ENCODE measurements around the gene PSPN.

Gene PSPN

GRCh38 chr19:6400062-6400944 lies 24.6 kb upstream of the PSPN start (continued):
- TF ChIP-seq ZNF629 (tag by site-specific recombination; IDR thresholded peaks at IDR 0.05) (peak; percentile 35; the same call in 1 of the 2 replicates), OVOL3 (tag by site-specific recombination; IDR thresholded peaks at IDR 0.05) (peak; percentile 32; the same call in 1 of the 2 replicates), ZNF623 (tag by site-specific recombination; IDR thresholded peaks at IDR 0.05) (peak; percentile 72), ZNF354C (tag by site-specific recombination; IDR thresholded peaks at IDR 0.05; ENCODE audit: borderline replicate concordance, low read depth) (0 out of 2 replicates have a peak, but pooled peaks have one; percentile 36), ZNF266 (tag by site-specific recombination; IDR thresholded peaks at IDR 0.05; ENCODE audit: low read depth) (peak; percentile 26; the same call in 1 of the 2 replicates), GLI2 (tag by site-specific recombination; IDR thresholded peaks at IDR 0.05; ENCODE audit: borderline replicate concordance, low read depth) (peak; percentile 23; the same call in 1 of the 2 replicates)

GRCh38 chr19:6396305-6396704 lies 20.6 kb upstream of the PSPN start:
- H3K27ac ChIP-seq (ENCODE audit: extremely low read depth, low read depth, low read length), result no peak overlapping the region
- TF ChIP-seq ZNF426 (tag by site-specific recombination; IDR thresholded peaks at IDR 0.05), result no peak
- ChIA-PET CTCF (no interaction called here), POLR2A (interaction anchor here (0.7 kb wide), 1 partner anchor 9 kb away, joined by 3 read pairs; no protein-coding TSS in a partner anchor)
- no peak overlapping the region for H3K4me3 ChIP-seq (ENCODE audit: low read depth, low read length)
- H3K4me1 ChIP-seq (ENCODE audit: control insufficient read depth, insufficient read depth, low read length), result peaks cover 6% of the 10 kb centered on the region
- H3K36me3 ChIP-seq (ENCODE audit: control insufficient read depth in 2 of 2, insufficient read depth in 1 of 2, low read length in 2 of 2), result peaks cover 3 to 11% of the 10 kb centered on the region in 2 experiments; a peak in 2 of 3 replicates
- no peaks in the 10 kb centered on the region for H3K9me3 ChIP-seq (ENCODE audit: control insufficient read depth, insufficient read depth, low read depth, low read length)

DNA sequence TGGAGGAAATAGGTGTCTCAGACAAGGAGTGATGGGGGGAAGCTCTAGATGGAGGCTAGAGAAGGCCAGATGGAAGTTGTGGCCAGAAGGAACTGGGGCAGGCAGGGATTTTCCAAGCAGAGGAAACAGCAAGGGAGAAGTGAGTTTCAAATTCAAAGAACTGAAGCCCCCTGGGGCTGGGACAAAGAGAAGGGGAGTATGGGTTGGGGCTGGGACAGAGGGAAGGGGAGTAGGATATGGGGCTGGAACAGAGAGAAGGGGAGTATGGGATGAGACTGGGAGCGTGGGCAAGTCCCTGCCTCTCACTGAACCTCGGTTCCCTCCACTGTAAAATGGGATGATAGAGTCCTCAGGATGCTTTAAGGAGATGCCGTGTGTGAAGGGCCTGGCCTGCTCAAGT lies 19.1 kb upstream of the PSPN start:
- Histone ChIP-seq H3K4me3 (ENCODE audit: low read depth, low read length) (no peak overlapping the region), H3K27ac (ENCODE audit: extremely low read depth, low read depth, low read length) (no peak overlapping the region), H3K9me3 (ENCODE audit: control insufficient read depth, insufficient read depth, low read depth, low read length) (no peaks in the 10 kb centered on the region), H3K4me1 (ENCODE audit: control insufficient read depth, insufficient read depth, low read length) (peaks cover 6% of the 10 kb centered on the region), H3K36me3 (ENCODE audit: control insufficient read depth in 2 of 2, insufficient read depth in 1 of 2, low read length in 2 of 2) (peaks cover 9 to 20% of the 10 kb centered on the region in 2 experiments)
- TF ChIP-seq ZNF792 (tag by site-specific recombination; IDR thresholded peaks at IDR 0.05), result no peak
- no peak for TF ChIP-seq ZNF596 (tag by site-specific recombination; IDR thresholded peaks at IDR 0.05)
- TF ChIP-seq ZNF426 (tag by site-specific recombination; IDR thresholded peaks at IDR 0.05), result no peak
- no peak for TF ChIP-seq ZNF48 (tag by site-specific recombination; IDR thresholded peaks at IDR 0.05)
- no peak for TF ChIP-seq ZBTB21 (tag by site-specific recombination; IDR thresholded peaks at IDR 0.05)
- no peak for TF ChIP-seq ZNF529 (tag by site-specific recombination; IDR thresholded peaks at IDR 0.05; ENCODE audit: insufficient replicate concordance)
- no peak for TF ChIP-seq IKZF3 (tag by site-specific recombination; IDR thresholded peaks at IDR 0.05)
- POLR2A ChIA-PET, result interaction anchor here (0.7 kb wide), 1 partner anchor 9 kb away, joined by 3 read pairs; no protein-coding TSS in a partner anchor
- CTCF ChIA-PET, result no interaction called here

- Histone ChIP-seq H3K27ac (ENCODE audit: extremely low read depth, low read depth, low read length) (peak overlapping the region; percentile 52), H3K4me3 (ENCODE audit: low read depth, low read length) (peak overlapping the region; percentile 73), H3K9me3 (ENCODE audit: control insufficient read depth, insufficient read depth, low read depth, low read length) (no peaks in the 10 kb centered on the region), H3K36me3 (ENCODE audit: control insufficient read depth in 2 of 2, insufficient read depth in 1 of 2, low read length in 2 of 2) (peaks cover 13 to 27% of the 10 kb centered on the region in 2 experiments), H3K4me1 (ENCODE audit: control insufficient read depth, insufficient read depth, low read length) (peaks cover 6% of the 10 kb centered on the region)
- ChIA-PET CTCF (interaction anchor here (0.6 to 2.2 kb wide), 2 partner anchors 18 to 1863 kb away, joined by 5 to 6 read pairs; no protein-coding TSS in a partner anchor), POLR2A (interaction anchor here (0.9 to 1.4 kb wide), 3 partner anchors 17 to 24 kb away, joined by 3 to 9 read pairs (median 4); partner anchors contain the start of gene ALKBH7)
- peak; percentile 66; the same call in 1 of the 2 replicates for TF ChIP-seq ZIC2 (tag by site-specific recombination; IDR thresholded peaks at IDR 0.05)
- TF ChIP-seq ZBTB48 (tag by site-specific recombination; IDR thresholded peaks at IDR 0.05), result 0 out of 2 replicates have a peak, but pooled peaks have one; percentile 3
- no peak for TF ChIP-seq ZNF114 (tag by site-specific recombination; IDR thresholded peaks at IDR 0.05)
- no peak for TF ChIP-seq KLF16 (tag by site-specific recombination; IDR thresholded peaks at IDR 0.05)
- no peak for TF ChIP-seq ZNF561 (tag by site-specific recombination; IDR thresholded peaks at IDR 0.05; ENCODE audit: borderline replicate concordance)
- TF ChIP-seq ZBTB20 (tag by site-specific recombination; IDR thresholded peaks at IDR 0.05), result peak; percentile 99
- no peak for TF ChIP-seq ZNF639 (tag by site-specific recombination; IDR thresholded peaks at IDR 0.05)
- TF ChIP-seq, protein P1, sequence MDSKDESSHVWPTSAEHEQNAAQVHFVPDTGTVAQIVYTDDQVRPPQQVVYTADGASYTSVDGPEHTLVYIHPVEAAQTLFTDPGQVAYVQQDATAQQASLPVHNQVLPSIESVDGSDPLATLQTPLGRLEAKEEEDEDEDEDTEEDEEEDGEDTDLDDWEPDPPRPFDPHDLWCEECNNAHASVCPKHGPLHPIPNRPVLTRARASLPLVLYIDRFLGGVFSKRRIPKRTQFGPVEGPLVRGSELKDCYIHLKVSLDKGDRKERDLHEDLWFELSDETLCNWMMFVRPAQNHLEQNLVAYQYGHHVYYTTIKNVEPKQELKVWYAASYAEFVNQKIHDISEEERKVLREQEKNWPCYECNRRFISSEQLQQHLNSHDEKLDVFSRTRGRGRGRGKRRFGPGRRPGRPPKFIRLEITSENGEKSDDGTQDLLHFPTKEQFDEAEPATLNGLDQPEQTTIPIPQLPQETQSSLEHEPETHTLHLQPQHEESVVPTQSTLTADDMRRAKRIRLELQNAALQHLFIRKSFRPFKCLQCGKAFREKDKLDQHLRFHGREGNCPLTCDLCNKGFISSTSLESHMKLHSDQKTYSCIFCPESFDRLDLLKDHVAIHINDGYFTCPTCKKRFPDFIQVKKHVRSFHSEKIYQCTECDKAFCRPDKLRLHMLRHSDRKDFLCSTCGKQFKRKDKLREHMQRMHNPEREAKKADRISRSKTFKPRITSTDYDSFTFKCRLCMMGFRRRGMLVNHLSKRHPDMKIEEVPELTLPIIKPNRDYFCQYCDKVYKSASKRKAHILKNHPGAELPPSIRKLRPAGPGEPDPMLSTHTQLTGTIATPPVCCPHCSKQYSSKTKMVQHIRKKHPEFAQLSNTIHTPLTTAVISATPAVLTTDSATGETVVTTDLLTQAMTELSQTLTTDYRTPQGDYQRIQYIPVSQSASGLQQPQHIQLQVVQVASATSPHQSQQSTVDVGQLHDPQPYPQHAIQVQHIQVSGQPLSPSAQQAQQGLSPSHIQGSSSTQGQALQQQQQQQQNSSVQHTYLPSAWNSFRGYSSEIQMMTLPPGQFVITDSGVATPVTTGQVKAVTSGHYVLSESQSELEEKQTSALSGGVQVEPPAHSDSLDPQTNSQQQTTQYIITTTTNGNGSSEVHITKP (tag by site-specific recombination; IDR thresholded peaks at IDR 0.05), result peak; percentile 18; the same call in 1 of the 2 replicates
- TF ChIP-seq ZNF426 (tag by site-specific recombination; IDR thresholded peaks at IDR 0.05), result no peak
- peak; percentile 100 for TF ChIP-seq ZFP3 (tag by site-specific recombination; IDR thresholded peaks at IDR 0.05; ENCODE audit: low read depth)
- TF ChIP-seq REPIN1 (tag by site-specific recombination; IDR thresholded peaks at IDR 0.05; ENCODE audit: low read depth), result no peak
- TF ChIP-seq ZNF521 (tag by site-specific recombination; IDR thresholded peaks at IDR 0.05), result no peak
Observed at GRCh38 chr19:6393983-6394412, 18.3 kb upstream of the PSPN start.

Measured in HEK293 (cell line).